ENCODE results near the gene ATP5ME. TPM values are rescaled to one million over a fixed set of nuclear protein-coding genes. Genes with fewer than 3 reads are reported as not detected.

The ATP5ME gene
- total RNA-seq, 1 donor from 2014 or later: 255 TPM

DNA sequence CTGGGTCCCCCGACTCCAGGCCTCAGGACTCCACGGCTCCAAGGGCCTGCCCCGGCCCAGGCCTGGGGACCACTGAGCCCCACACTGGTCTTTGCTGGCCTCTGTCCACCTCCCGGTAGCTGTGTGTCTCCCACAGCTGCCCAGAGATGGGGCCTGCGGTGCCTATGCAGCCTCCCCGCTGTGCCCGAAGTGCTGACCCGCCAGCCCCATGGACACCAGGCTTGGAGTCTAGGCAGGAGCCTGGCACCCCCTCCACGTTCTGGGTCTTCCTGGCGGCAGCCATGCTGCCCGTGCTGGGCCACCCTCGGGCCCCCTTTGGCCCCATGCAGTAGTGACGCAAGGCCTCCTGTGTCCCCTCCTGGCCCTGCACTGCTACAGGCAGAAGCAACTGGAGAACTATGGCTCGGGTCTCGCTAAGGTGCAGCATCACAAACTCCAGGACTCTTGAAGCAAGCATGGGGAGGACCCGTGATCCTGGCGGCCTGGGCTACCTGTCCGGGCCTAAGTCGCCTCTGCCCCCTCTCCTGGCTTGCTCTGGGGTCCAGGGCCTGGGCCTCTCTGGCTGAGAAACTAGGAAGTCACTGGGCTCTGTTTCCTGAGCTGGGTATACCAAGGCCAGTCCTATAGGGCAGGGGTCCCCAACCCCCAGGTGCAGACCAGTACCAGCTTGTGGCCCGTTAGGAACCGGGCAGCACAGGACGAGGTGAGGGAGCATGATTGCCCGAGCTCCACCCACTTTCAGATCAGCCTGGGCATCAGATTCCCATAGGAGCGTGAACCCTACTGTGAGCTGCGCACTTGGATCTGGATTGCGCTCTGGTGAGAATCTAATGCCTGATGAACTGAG is 1.2 kb upstream of the ATP5ME start:
- DNase-seq (ENCODE audit: low read depth): no peak

GRCh38 chr4:673349-674091 is 556 bp downstream of the ATP5ME start:
- H3K4me3 ChIP-seq (ENCODE audit: insufficient read depth, low read depth, low read length): peak overlapping the region; percentile 79
- peak overlapping the region; percentile 59 for H2AFZ ChIP-seq (ENCODE audit: low read depth, low read length)
- H4K20me1 ChIP-seq (ENCODE audit: insufficient read depth, low read length): peaks cover 6% of the 10 kb centered on the region
- TF ChIP-seq EZH2 (IDR thresholded peaks at IDR 0.05; ENCODE audit: insufficient read depth, low read length): no peak
- no peak for TF ChIP-seq CTCF (IDR thresholded peaks at IDR 0.05; ENCODE audit: insufficient read depth, low read depth, low read length)
- H3K9ac ChIP-seq (ENCODE audit: low read length): peak overlapping the region; percentile 98
- no peaks in the 10 kb centered on the region for H3K27me3 ChIP-seq (ENCODE audit: insufficient read depth, low read length)
- H3K27ac ChIP-seq (ENCODE audit: low read depth, low read length): peak overlapping the region; percentile 11
- FAIRE-seq (no peak), DNase-seq (ENCODE audit: low read depth) (no peak)
- Mint-ChIP-seq H3K27ac (ENCODE audit: unreplicated experiment) (peak overlapping the region; percentile 59), H3K36me3 (ENCODE audit: low read depth, unreplicated experiment) (peaks cover 6% of the 10 kb centered on the region), H3K4me1 (ENCODE audit: low read depth, unreplicated experiment) (peaks cover 9% of the 10 kb centered on the region), H3K4me3 (ENCODE audit: unreplicated experiment) (peak overlapping the region; percentile 97), H3K9me3 (ENCODE audit: unreplicated experiment) (no peaks in the 10 kb centered on the region), H3K27me3 (ENCODE audit: low read depth, unreplicated experiment) (no peaks in the 10 kb centered on the region)
- H3K9me3 ChIP-seq (ENCODE audit: insufficient read depth, low read depth, low read length): no peaks in the 10 kb centered on the region
- H3K36me3 ChIP-seq (ENCODE audit: insufficient read depth, low read length): peaks cover 11% of the 10 kb centered on the region
- H3K4me1 ChIP-seq (ENCODE audit: insufficient read depth, low read length): peaks cover 14% of the 10 kb centered on the region
- H3K79me2 ChIP-seq (ENCODE audit: insufficient read depth, low read length): peaks cover 31% of the 10 kb centered on the region
- peak overlapping the region; percentile 98 for H3K4me2 ChIP-seq (ENCODE audit: low read length)

More for the DNA sequence above, 1.2 kb upstream of the ATP5ME start:
- Histone ChIP-seq H3K4me2 (ENCODE audit: low read length) (peak overlapping the region; percentile 98), H4K20me1 (ENCODE audit: insufficient read depth, low read length) (peaks cover 6% of the 10 kb centered on the region), H3K36me3 (ENCODE audit: insufficient read depth, low read length) (peaks cover 11% of the 10 kb centered on the region), H3K9me3 (ENCODE audit: insufficient read depth, low read depth, low read length) (no peaks in the 10 kb centered on the region), H2AFZ (ENCODE audit: low read depth, low read length) (peak overlapping the region; percentile 87), H3K27me3 (ENCODE audit: insufficient read depth, low read length) (no peaks in the 10 kb centered on the region), H3K4me1 (ENCODE audit: insufficient read depth, low read length) (peaks cover 14% of the 10 kb centered on the region), H3K9ac (ENCODE audit: low read length) (peak overlapping the region; percentile 98), H3K4me3 (ENCODE audit: insufficient read depth, low read depth, low read length) (peak overlapping the region; percentile 80), H3K27ac (ENCODE audit: low read depth, low read length) (peak overlapping the region; percentile 91), H3K79me2 (ENCODE audit: insufficient read depth, low read length) (peaks cover 31% of the 10 kb centered on the region)
- no peak for TF ChIP-seq EZH2 (IDR thresholded peaks at IDR 0.05; ENCODE audit: insufficient read depth, low read length)
- TF ChIP-seq CTCF (IDR thresholded peaks at IDR 0.05; ENCODE audit: insufficient read depth, low read depth, low read length): no peak
- no peak for FAIRE-seq
- peaks cover 9% of the 10 kb centered on the region for H3K4me1 Mint-ChIP-seq (ENCODE audit: low read depth, unreplicated experiment)
- peaks cover 6% of the 10 kb centered on the region for H3K36me3 Mint-ChIP-seq (ENCODE audit: low read depth, unreplicated experiment)
- H3K9me3 Mint-ChIP-seq (ENCODE audit: unreplicated experiment): no peaks in the 10 kb centered on the region
- H3K27ac Mint-ChIP-seq (ENCODE audit: unreplicated experiment): no peak overlapping the region
- H3K4me3 Mint-ChIP-seq (ENCODE audit: unreplicated experiment): peak overlapping the region; percentile 86
- H3K27me3 Mint-ChIP-seq (ENCODE audit: low read depth, unreplicated experiment): no peaks in the 10 kb centered on the region

Data from astrocyte (in vitro differentiated cells and primary cell).